ENCODE data around the gene PTPRD. TPM values are rescaled to one million over a fixed set of nuclear protein-coding genes. Genes with fewer than 3 reads are reported as not detected.

The PTPRD gene
- total and polyA plus RNA-seq, 2 of the 4 experiments (the other 2 are of a cell fraction) = 0.07 to 0.18 TPM

GRCh38 chr9:9557804-9558334 is 1054.9 kb downstream of the PTPRD start:
- WGBS, 2 experiments (ENCODE audit: extremely low coverage in 2 of 2, insufficient read length in 1 of 2) = no CpG with 5 or more reads among the region's 5 CpGs
- in situ Hi-C loops (cut with MboI; ENCODE audit: low sequenced_read_pairs) = no loop called here
- peaks cover 17% of the 10 kb centered on the region for H3K9me3 ChIP-seq (ENCODE audit: control insufficient read depth, insufficient read depth, low read length)
- ChIA-PET CTCF (no interaction called here), POLR2A (ENCODE audit: unreplicated experiment) (no interaction called here)
- no peak overlapping the region for H2AFZ ChIP-seq (replicated peaks; ENCODE audit: low read length, poor library complexity)
- H3K4ac ChIP-seq (ENCODE audit: low read depth, low read length) = no peak overlapping the region
- no peak overlapping the region for H4K5ac ChIP-seq (ENCODE audit: low read depth, low read length)
- H2BK120ac ChIP-seq (ENCODE audit: low read depth, low read length) = no peak overlapping the region
- ATAC-seq (ENCODE audit: low read depth) = no peak
- H3K18ac ChIP-seq (ENCODE audit: low read depth, low read length) = no peak overlapping the region
- no peaks in the 10 kb centered on the region for H3K36me3 ChIP-seq (ENCODE audit: control insufficient read depth, insufficient read depth, low read length)
- H2BK5ac ChIP-seq (ENCODE audit: low read depth, low read length, poor library complexity, severe bottlenecking) = no peak overlapping the region
- H3K27ac ChIP-seq (ENCODE audit: insufficient read depth, low read length) = no peak overlapping the region
- DNase-seq = no peak
- intact Hi-C loops (cut with micrococcal nuclease) = no loop called here
- no peak overlapping the region for H3K56ac ChIP-seq (ENCODE audit: extremely low read depth, insufficient read depth, low read length)
- H4K8ac ChIP-seq (ENCODE audit: low read depth in 2 of 2, low read length in 2 of 2) = no peak overlapping the region
- H2AK9ac ChIP-seq (replicated peaks; ENCODE audit: low read depth, low read length, poor library complexity) = no peak overlapping the region
- H4K91ac ChIP-seq (ENCODE audit: insufficient read depth, low read depth, low read length) = no peak overlapping the region
- no peaks in the 10 kb centered on the region for H3K9me1 ChIP-seq (ENCODE audit: insufficient read depth, low read length)
- no TSS peak for BruUV-seq (replicated peaks)
- H3K9ac ChIP-seq (ENCODE audit: low read depth, low read length) = no peak overlapping the region
- no peaks in the 10 kb centered on the region for H3K27me3 ChIP-seq (ENCODE audit: control insufficient read depth, insufficient read depth, low read length)
- H4K20me1 ChIP-seq (ENCODE audit: insufficient read depth, low read length) = no peaks in the 10 kb centered on the region
- no peak overlapping the region for H2BK20ac ChIP-seq (ENCODE audit: low read depth, low read length)
- H2BK15ac ChIP-seq (ENCODE audit: low read depth, low read length) = no peak overlapping the region
- no peak overlapping the region for H2AK5ac ChIP-seq (ENCODE audit: low read depth, low read length)
- no peak overlapping the region for H3K14ac ChIP-seq (replicated peaks; ENCODE audit: low read depth, low read length)
- no peak overlapping the region for H3K23ac ChIP-seq (ENCODE audit: low read depth, low read length)
- H3K4me3 ChIP-seq (ENCODE audit: insufficient read depth, low read depth, low read length) = no peak overlapping the region
- no peak overlapping the region for H3K4me2 ChIP-seq (ENCODE audit: low read depth, low read length)
- dilution Hi-C loops (cut with HindIII; ENCODE audit: low sequenced_read_pairs, unreplicated experiment) = no loop called here
- no peak for TF ChIP-seq MXI1 (IDR thresholded peaks at IDR 0.05; ENCODE audit: borderline replicate concordance, low read depth, low read length)
- TF ChIP-seq, protein P1, sequence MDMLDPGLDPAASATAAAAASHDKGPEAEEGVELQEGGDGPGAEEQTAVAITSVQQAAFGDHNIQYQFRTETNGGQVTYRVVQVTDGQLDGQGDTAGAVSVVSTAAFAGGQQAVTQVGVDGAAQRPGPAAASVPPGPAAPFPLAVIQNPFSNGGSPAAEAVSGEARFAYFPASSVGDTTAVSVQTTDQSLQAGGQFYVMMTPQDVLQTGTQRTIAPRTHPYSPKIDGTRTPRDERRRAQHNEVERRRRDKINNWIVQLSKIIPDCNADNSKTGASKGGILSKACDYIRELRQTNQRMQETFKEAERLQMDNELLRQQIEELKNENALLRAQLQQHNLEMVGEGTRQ (IDR thresholded peaks at IDR 0.05; ENCODE audit: low read depth, low read length) = no peak
- no peak for TF ChIP-seq FOS (IDR thresholded peaks at IDR 0.05; ENCODE audit: low read depth, low read length)
- H3K79me1 ChIP-seq (ENCODE audit: low read depth in 1 of 2, low read length in 2 of 2) = no peaks in the 10 kb centered on the region
- no peaks in the 10 kb centered on the region for H3K4me1 ChIP-seq (ENCODE audit: control insufficient read depth, insufficient read depth, low read length)
